ENCODE measurements around the gene SAE1.

SAE1 gene

GRCh38 chr19:47172666-47173455 is 42.2 kb downstream of the SAE1 start:
- TF ChIP-seq CTCF (conservative IDR thresholded peaks at IDR 0.05): no peak

GRCh38 chr19:47176071-47176626 is 45.5 kb downstream of the SAE1 start:
- no peak for TF ChIP-seq CTCF (conservative IDR thresholded peaks at IDR 0.05)
- H3K27ac ChIP-seq: no peak overlapping the region

More at GRCh38 chr19:47172666-47173455, 42.2 kb downstream of the SAE1 start:
- no peak overlapping the region for H3K27ac ChIP-seq

- TF ChIP-seq CTCF (conservative IDR thresholded peaks at IDR 0.05): no peak
- no peak overlapping the region for H3K27ac ChIP-seq
Measured at GRCh38 chr19:47176627-47177090, 46.0 kb downstream of the SAE1 start.

GRCh38 chr19:47179653-47180310 is 49.1 kb downstream of the SAE1 start:
- no peak for TF ChIP-seq CTCF (conservative IDR thresholded peaks at IDR 0.05)
- H3K27ac ChIP-seq: no peak overlapping the region

GRCh38 chr19:47183601-47184000 is 53.0 kb downstream of the SAE1 start:
- no peak overlapping the region for H3K27ac ChIP-seq
- no peak for TF ChIP-seq CTCF (conservative IDR thresholded peaks at IDR 0.05)

- H3K27ac ChIP-seq: no peak overlapping the region
Measured at GRCh38 chr19:47186446-47187334, 56.1 kb downstream of the SAE1 start.

More at GRCh38 chr19:47186446-47187334, 56.1 kb downstream of the SAE1 start:
- TF ChIP-seq CTCF (conservative IDR thresholded peaks at IDR 0.05): no peak
